Motor neuron (in vitro differentiated cells): ENCODE measurements around the gene MYCN. TPM values are rescaled to one million over a fixed set of nuclear protein-coding genes. Genes with fewer than 3 reads are reported as not detected.
A peak's percentile ranks its signal among the peaks of the same experiment; 100 is the strongest.

Experiments used
- ATAC-seq, 8 experiments: fragments of 200-7000 bp; cut with Tn5 transposase; replicated peaks in 6 of 8; 2 replicates each; pipeline ENCODE4 v1.8.0; 2021; ENCODE audit warnings: mild to moderate bottlenecking in 8 of 8, moderate library complexity in 8 of 8
- H3K27ac ChIP-seq, 2 donors: fragments of 250-450 bp; sonication (Bioruptor Pico); 2 replicates each; pipeline ENCODE4 v1.9.0; 2021; ENCODE audit warnings: antibody characterized with exemption in 2 of 2, mild to moderate bottlenecking in 2 of 2, moderate library complexity in 1 of 2
- H3K4me1 ChIP-seq, 2 donors: fragments of 250-450 bp; sonication (Bioruptor Pico); replicated peaks in 1 of 2; 2 replicates each; pipeline ENCODE4 v1.6.1; 2021; ENCODE audit warnings: antibody characterized with exemption in 2 of 2, mild to moderate bottlenecking in 2 of 2, moderate library complexity in 1 of 2
- H3K4me3 ChIP-seq, 5 donors: fragments of 250-450 bp; sonication (Bioruptor Pico); 2 replicates each; pipeline ENCODE4 v1.9.0; 2021; ENCODE audit warnings: antibody characterized with exemption in 5 of 5, mild to moderate bottlenecking in 5 of 5, moderate library complexity in 4 of 5
- WGBS, 10 experiments: fragments of 450-650 bp; shearing (Covaris generic); methylation state at CpG; one replicate each; pipeline ENCODE4 v1.0.0; 2022; 5-methylcytosine and 5-hydroxymethylcytosine counted together
- in situ Hi-C, 9 experiments: fragments of 400-800 bp; cut with MboI; loops; one replicate each; pipeline ENCODE4 v1.15.0; 2021; ENCODE audit warnings: low sequenced_read_pairs in 9 of 9, low pct_unique_long_range_greater_than_20kb in 2 of 9; ENCODE audit not compliant: unreplicated experiment in 9 of 9
- total RNA-seq, 8 experiments: library from RNA; unstranded; fragments of 300-600 nt; gene quantifications; 2 replicates each; pipeline versions ENCODE4 v1.2.3 to v1.2.4, GENCODE V29; 2022

Gene MYCN
- total RNA-seq, 8 experiments from 2014 or later = 0.31 to 55.9 (median 17.9) TPM; not detected in 2

DNA sequence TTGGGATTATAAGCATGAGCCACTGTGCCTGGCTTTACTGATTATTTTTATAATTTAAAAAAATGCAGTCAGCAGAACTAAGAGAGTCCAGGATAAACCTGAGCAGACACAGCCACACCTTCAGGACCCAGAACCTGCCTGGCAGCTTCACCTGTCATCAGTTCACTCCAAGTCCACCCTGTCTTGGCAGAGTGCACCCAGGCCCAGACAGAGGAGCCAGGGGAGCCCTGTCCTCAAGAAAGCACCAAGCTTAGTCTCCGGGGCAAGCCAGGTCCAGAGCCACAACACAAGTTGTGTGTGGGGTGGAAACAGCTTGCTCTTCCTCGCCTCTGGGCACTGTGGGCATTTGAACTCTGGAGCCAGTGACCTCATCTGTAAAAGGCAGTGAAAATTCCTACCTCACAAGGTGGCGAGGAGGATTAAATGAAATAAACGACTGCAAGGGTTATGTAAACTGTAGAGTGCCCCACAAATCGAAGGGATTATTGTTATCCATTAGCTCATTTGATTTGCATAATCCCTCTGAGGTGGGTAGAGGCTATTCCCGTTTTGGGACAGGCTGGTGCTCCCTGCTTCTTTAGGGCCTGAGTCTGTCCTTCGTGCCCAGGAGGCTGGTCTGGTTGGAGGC is 24.7 kb downstream of the MYCN start:
- ATAC-seq = no peak
- no peak overlapping the region for H3K4me3 ChIP-seq
- 0 to 80% (median 48%) methylated on average over 1 to 6 of the region's 7 CpGs; no CpG with 5 or more reads in 4 of the 10 experiments for WGBS, 10 experiments
- H3K4me1 ChIP-seq = peaks cover 7 to 13% of the 10 kb centered on the region in 2 donors
- in situ Hi-C loops = no loop called here
- no peak overlapping the region for H3K27ac ChIP-seq

DNA sequence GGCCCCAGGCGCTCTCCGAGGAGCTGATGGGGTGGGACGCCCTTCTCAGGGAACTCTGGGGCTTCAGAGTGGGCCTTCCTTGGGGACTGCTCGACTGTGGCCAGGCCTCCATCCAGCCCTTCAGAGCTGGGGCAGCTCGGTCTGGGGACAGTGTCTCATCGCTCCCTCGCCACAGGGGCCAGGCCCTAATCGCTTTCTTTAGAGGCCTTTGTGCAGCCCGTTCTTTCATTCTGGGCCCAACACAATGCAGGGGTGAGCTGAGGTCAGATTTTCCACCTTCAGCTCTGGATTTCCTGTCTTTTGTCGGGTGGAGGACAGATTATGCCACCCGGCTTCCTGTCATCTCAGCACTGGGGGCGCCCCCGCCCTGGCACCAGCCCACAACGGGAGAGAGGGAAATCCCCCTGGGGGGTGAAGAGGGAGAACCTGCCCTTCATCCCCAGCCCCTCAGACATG is 25.2 kb downstream of the MYCN start:
- ATAC-seq = peak in 5 of 8 experiments; percentile 64 to 83 (median 80)
- in situ Hi-C loops = no loop called here
- WGBS, 10 experiments = 13 to 74% (median 38%) methylated on average over 1 to 11 of the region's 14 CpGs; no CpG with 5 or more reads in 2 of the 10 experiments
- Histone ChIP-seq H3K27ac (peak overlapping the region in 1 of 2 donors; percentile 38), H3K4me1 (peaks cover 7 to 13% of the 10 kb centered on the region in 2 donors), H3K4me3 (no peak overlapping the region)

DNA sequence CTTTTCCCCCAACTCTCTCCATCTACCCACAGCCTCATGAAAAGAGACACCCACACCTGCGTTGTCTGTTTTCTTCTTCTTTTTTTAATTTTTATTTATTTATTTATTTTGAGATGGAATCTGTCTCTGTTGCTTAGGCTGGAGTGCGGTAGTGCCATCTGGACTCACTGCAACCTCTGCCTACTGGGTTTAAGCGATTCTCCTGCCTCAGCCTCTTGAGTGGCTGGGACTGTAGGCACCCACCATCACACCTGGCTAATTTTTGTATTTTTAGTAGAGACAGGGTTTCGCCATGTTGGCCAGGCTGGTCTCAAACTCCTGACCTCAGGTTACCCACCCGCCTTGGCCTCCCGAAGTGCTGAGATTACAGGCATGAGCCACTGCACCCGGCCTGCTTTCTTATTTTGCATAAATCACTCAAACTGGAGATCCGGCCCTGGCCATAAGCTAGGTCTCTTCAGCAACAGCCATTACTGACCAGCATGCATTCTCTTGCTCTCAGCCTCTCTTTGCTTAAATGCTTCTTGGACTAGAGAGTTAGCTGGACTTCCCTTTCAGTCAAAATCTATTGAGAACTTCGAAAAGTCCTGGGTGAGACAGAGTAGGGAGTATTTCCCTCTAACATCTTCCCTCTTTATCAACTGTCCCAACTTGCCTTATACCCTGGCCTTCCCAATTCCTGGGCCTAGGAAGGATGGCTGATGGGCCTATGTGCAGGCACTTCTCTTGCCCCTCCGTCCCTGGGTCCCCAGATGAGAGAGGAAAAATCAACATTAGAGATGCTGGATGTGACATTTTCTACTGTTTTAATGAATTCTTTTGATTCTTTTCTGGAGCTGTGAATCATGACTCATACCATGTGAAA is 27.3 kb downstream of the MYCN start:
- peaks cover 13 to 17% of the 10 kb centered on the region in 2 donors for H3K4me1 ChIP-seq
- WGBS, 10 experiments = 18 to 100% (median 76%) methylated on average over 2 to 9 of the region's 10 CpGs
- H3K4me3 ChIP-seq = no peak overlapping the region
- in situ Hi-C loops = no loop called here
- H3K27ac ChIP-seq = no peak overlapping the region
- ATAC-seq = no peak

DNA sequence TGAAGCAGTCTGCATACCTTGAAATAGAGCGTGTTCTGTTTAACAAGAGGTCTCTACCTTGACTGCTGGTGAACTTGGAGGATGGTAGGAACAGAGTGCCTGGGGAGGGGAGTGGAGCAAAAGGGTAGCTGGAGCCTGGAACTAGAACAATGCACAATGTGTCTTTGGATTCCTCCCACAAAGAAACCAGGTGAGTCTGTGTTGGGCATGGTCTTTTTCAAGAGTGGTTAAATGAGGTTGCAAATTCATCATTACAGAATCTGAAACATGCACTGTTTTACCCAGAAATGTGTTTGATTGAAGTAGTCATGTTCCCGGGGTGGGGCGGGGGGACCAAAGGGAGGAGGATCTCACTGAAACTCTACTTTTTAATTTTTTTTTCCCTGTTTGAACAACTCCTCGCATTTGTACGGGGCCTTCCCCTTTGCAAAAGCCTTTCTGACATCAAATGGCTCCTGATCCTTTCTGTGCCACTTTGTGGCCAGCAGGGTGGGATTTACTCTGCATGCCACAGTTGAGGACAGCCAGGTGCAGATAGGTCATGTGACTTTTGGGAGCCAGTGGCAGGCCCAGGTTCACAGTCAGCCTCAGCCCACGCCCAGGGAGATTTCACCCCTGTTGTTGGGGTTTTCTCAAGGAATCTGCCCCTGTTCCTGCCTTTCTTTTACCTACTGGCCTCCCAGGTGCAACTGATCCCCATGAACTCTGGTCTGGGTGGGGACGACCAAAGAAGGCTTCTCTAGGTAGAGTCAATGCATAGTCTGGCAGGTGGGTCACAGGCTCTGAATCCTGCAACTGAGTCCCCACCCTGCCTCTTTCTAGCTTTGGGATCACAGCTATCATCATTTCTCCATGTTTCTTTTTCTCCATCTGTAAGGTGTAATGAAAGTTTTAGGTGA is 28.2 kb downstream of the MYCN start:
- H3K4me3 ChIP-seq = no peak overlapping the region
- ATAC-seq = peak in 4 of 8 experiments; percentile 24 to 43 (median 35)
- H3K4me1 ChIP-seq = peaks cover 13 to 18% of the 10 kb centered on the region in 2 donors
- H3K27ac ChIP-seq = no peak overlapping the region
- in situ Hi-C loops = no loop called here
- 0 to 100% (median 69%) methylated on average over 1 to 5 of the region's 7 CpGs; no CpG with 5 or more reads in 2 of the 10 experiments for WGBS, 10 experiments

DNA sequence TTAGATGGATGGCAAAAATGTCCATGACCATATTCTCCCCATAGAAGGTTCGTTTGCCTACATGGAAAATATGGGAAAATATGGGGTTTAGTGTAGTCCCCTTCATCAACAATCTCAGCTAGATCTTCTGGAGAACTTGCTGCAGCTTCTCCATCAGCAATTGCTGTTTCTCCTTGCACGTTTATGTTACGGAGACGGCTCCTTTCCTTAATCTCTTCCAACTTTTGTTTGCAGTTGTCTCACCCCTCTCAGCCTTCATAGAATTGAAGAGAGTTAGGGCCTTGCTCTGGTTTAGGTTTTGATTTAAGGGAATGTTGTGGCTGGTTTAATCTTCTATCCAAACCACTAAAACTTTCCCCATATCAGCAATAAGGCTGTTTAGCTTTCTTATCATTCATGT is 28.9 kb downstream of the MYCN start:
- no peak for ATAC-seq
- no peak overlapping the region for H3K4me3 ChIP-seq
- H3K4me1 ChIP-seq = peaks cover 18 to 24% of the 10 kb centered on the region in 2 donors
- WGBS, 10 experiments = 33 to 100% (median 86%) methylated on average over 1 to 4 of the region's 4 CpGs; no CpG with 5 or more reads in 3 of the 10 experiments
- in situ Hi-C loops = no loop called here
- no peak overlapping the region for H3K27ac ChIP-seq

DNA sequence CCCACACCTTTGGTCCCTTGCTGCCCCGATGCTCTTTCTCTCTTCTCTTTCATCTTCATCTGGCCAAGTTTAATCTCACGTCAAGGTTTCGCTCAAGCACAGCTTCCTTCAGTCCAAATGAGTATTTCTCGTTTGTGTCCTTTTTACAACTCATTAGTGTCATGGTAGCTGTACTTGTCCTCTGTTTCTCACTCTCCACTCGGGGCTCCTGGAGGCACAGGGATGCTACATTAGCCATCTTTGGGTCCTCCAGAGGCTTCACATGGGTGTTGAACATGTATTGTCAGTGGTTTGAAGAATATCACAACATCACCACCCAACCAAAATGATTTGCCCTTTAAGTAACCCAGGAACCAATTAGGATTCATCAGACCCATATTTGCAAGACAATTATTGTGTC is 30.4 kb downstream of the MYCN start:
- H3K4me1 ChIP-seq = peaks cover 13 to 17% of the 10 kb centered on the region in 2 donors
- no peak overlapping the region for H3K27ac ChIP-seq
- H3K4me3 ChIP-seq = no peak overlapping the region
- ATAC-seq = no peak
- WGBS, 10 experiments = 9 to 100% (median 90%) methylated on average over 3 to 5 of the region's 5 CpGs; no CpG with 5 or more reads in 1 of the 10 experiments
- in situ Hi-C loops = no loop called here

DNA sequence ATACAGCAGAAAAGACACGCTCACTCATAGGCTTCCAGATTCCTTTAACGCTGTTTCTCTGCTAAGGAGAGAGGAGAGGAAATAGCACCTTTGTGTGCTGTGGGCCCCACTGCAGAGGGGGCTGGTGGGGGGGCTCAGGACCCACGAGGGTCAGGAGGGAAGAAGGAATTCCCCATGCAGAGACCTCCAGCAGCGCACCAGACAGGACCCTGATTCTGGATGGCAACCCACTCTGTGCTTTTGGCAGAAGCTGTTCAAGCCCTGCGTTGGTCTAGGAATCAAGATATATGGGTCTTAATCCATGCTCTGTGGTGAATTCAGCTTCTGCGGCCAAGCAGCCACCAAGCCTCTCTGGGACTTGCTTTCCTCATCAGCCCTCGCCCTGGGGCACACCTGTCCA is 31.0 kb downstream of the MYCN start:
- 0 to 73% (median 10%) methylated on average over 1 to 5 of the region's 7 CpGs; no CpG with 5 or more reads in 5 of the 10 experiments for WGBS, 10 experiments
- in situ Hi-C loops = no loop called here
- Histone ChIP-seq H3K4me3 (no peak overlapping the region), H3K4me1 (peaks cover 11 to 16% of the 10 kb centered on the region in 2 donors), H3K27ac (no peak overlapping the region)
- ATAC-seq = no peak

DNA sequence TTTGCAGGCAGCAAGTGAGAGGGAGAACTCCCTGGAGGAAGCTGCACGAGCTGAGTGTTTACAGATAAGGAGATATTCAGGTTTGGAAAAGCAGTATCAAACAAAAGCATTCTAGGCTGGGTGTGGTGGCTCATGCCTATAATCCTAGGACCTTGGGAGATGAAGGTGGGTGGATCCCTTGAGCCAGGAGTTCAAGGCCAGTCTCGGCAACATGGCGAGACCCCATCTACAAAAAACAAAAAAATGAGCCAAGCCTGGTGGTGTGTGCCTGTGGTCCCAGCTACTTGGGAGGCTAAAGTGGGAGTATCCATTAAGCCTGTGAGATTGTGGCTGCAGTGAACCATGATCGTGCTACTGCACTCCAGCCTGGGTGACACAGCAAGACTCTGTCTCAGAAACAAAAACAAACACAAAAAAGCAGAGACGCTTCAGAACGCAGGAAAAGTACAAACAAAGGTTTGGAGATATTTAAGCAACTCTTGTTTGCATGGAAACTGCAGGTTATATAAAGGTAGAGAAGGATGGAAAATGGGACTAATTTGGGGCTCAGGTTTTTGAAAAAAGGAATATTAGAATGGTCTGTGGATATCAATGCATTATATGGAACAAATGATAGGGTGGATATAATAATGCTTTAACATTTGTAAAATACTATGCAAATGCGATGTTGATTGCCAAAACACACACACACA is 31.6 kb downstream of the MYCN start:
- H3K27ac ChIP-seq = no peak overlapping the region
- in situ Hi-C loops = no loop called here
- no peak for ATAC-seq
- peaks cover 11 to 16% of the 10 kb centered on the region in 2 donors for H3K4me1 ChIP-seq
- WGBS, 10 experiments = 17 to 92% (median 55%) methylated on average over 3 to 7 of the region's 7 CpGs; no CpG with 5 or more reads in 2 of the 10 experiments
- no peak overlapping the region for H3K4me3 ChIP-seq

DNA sequence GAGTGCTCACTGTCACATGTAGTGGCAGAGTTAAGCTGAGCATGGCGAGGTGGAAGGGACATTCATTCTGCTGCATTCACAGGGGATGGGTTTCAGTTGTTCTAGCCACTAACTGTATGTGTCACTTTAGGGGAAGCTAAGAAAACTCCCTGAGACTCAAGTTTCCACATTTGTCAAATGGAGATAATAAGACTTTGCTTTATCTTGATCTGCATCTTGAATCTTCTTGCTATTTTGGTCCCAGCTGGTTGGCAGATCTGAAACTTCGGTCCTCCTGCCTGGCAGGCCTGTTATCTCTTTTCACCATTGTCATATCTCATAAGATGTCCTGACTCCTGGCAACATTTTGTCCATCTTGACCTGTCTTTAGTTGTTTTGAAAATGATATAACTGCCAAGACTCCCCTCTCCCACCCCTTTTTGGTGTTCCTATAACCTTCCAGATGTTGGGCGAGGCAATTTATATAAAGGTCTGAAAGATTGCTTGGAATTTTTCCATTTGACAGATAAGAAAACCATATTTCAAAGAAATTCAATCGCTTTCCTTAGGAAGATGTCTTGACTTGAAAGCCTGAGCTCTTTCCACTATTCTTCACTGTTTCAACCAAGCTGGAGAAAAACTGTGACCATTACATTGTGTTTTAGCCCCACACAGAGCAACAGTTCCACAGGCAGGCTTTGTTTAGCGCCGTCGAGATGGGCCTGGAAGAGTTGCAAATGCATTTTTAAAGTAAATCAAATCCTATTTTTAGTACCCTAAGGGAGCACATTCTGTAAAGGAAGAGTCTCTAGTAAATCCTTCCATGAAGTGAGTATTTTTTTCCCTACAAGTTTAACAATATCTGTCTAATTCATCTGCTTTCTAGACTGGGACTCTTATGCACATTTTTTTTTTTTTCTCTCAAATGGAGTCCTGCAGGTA is 33.4 kb downstream of the MYCN start:
- H3K4me1 ChIP-seq = peaks cover 11 to 16% of the 10 kb centered on the region in 2 donors
- in situ Hi-C loops = no loop called here
- WGBS, 10 experiments = 0 to 100% (median 67%) methylated on average over 1 to 6 of the region's 7 CpGs
- no peak overlapping the region for H3K27ac ChIP-seq
- H3K4me3 ChIP-seq = no peak overlapping the region
- ATAC-seq = no peak

DNA sequence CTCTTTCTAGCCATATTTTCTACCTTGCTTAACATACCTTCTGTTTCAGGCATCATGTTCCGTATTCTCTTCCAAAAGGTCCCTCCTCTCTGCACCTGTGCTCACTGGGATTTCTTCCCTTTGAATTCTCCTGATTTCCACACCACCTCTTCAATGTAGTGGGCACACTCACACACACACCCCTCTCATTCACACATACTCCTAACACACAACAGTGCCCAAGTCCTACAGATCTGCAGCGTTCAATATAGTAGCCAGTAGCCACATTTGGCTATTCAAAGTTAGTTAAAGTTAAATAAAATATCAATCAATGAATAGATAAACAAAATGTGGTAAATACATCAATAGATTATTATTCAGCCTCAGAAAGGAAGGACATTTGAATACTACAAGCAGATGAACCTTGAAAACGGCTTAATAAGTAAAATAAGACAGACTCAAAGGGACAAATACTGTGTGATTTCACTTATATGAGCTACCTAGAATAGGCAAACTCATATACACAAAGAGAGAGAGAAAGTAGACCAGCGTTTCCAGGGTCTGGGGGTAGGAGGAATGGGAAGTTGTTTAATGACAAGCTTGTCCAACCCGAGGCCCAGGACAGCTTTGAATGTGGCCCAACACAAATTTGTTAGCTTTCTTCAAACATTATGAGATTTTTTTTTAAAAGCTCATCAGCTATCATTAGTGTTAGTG is 34.4 kb downstream of the MYCN start:
- in situ Hi-C loops = no loop called here
- peaks cover 11 to 16% of the 10 kb centered on the region in 2 donors for H3K4me1 ChIP-seq
- H3K27ac ChIP-seq = no peak overlapping the region
- no peak overlapping the region for H3K4me3 ChIP-seq
- WGBS, 10 experiments = 0 to 100% (median 79%) methylated on average over 1 to 5 of the region's 5 CpGs
- ATAC-seq = no peak

DNA sequence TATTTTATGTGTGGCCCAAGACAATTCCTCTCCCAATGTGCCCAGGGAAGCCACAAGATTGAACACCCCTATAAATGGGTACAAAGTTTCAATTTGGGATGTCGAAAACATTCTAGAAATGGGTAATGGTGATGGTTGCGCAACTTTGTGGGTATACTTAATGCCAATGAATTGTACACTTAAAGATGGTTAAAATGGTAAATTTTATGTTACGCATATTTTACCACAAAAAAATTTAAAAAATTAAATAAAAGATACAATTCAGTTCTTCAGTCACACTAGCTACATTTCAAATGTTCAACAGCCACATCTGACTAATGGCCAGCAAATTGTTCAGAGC is 34.9 kb downstream of the MYCN start:
- H3K27ac ChIP-seq = no peak overlapping the region
- peaks cover 12 to 16% of the 10 kb centered on the region in 2 donors for H3K4me1 ChIP-seq
- in situ Hi-C loops = no loop called here
- WGBS, 10 experiments = 13 to 100% (median 88%) methylated on average over 1 to 3 of the region's 3 CpGs
- ATAC-seq = no peak
- H3K4me3 ChIP-seq = no peak overlapping the region
